ENCODE data around the gene ITGBL1. TPM values are rescaled to one million over a fixed set of nuclear protein-coding genes. Genes with fewer than 3 reads are reported as not detected.

The ITGBL1 gene
- polyA plus RNA-seq, 1 experiment: 73.7 TPM

GRCh38 chr13:101747039-101747438, 294.6 kb downstream of the ITGBL1 start:
- Histone ChIP-seq H3K27me3 (ENCODE audit: control insufficient read depth, insufficient read depth, low read length) (no peaks in the 10 kb centered on the region), H3K36me3 (ENCODE audit: control insufficient read depth, insufficient read depth, low read length) (no peaks in the 10 kb centered on the region), H3K4me3 (ENCODE audit: low read depth, low read length) (no peak overlapping the region)
- POLR2A ChIA-PET: no interaction called here
- TF ChIP-seq CTCF (IDR thresholded peaks at IDR 0.05; ENCODE audit: insufficient read depth, low read depth, low read length): no peak
- CTCF ChIA-PET: no interaction called here
- DNase-seq (ENCODE audit: low read depth): no peak

- H3K36me3 ChIP-seq (ENCODE audit: control insufficient read depth, insufficient read depth, low read length): no peaks in the 10 kb centered on the region
- DNase-seq (ENCODE audit: low read depth): no peak
- CTCF ChIA-PET: no interaction called here
- POLR2A ChIA-PET: no interaction called here
- H3K4me3 ChIP-seq (ENCODE audit: low read depth, low read length): no peak overlapping the region
- TF ChIP-seq CTCF (IDR thresholded peaks at IDR 0.05; ENCODE audit: insufficient read depth, low read depth, low read length): no peak
- H3K27me3 ChIP-seq (ENCODE audit: control insufficient read depth, insufficient read depth, low read length): no peaks in the 10 kb centered on the region
Observed at GRCh38 chr13:101749584-101749983, 297.1 kb downstream of the ITGBL1 start.

- no peaks in the 10 kb centered on the region for H3K27me3 ChIP-seq (ENCODE audit: control insufficient read depth, insufficient read depth, low read length)
Observed at GRCh38 chr13:101751488-101751887, 299.0 kb downstream of the ITGBL1 start.

GRCh38 chr13:101752432-101752831, 300.0 kb downstream of the ITGBL1 start:
- POLR2A ChIA-PET: no interaction called here
- no peaks in the 10 kb centered on the region for H3K27me3 ChIP-seq (ENCODE audit: control insufficient read depth, insufficient read depth, low read length)
- no peak for DNase-seq (ENCODE audit: low read depth)
- no peak overlapping the region for H3K4me3 ChIP-seq (ENCODE audit: low read depth, low read length)
- TF ChIP-seq CTCF (IDR thresholded peaks at IDR 0.05; ENCODE audit: insufficient read depth, low read depth, low read length): no peak
- CTCF ChIA-PET: no interaction called here
- H3K36me3 ChIP-seq (ENCODE audit: control insufficient read depth, insufficient read depth, low read length): no peaks in the 10 kb centered on the region

More at GRCh38 chr13:101751488-101751887, 299.0 kb downstream of the ITGBL1 start:
- TF ChIP-seq CTCF (IDR thresholded peaks at IDR 0.05; ENCODE audit: insufficient read depth, low read depth, low read length): no peak
- H3K36me3 ChIP-seq (ENCODE audit: control insufficient read depth, insufficient read depth, low read length): no peaks in the 10 kb centered on the region
- DNase-seq (ENCODE audit: low read depth): peak; percentile 11
- POLR2A ChIA-PET: no interaction called here
- CTCF ChIA-PET: no interaction called here
- no peak overlapping the region for H3K4me3 ChIP-seq (ENCODE audit: low read depth, low read length)

GRCh38 chr13:101755228-101755887, 302.9 kb downstream of the ITGBL1 start:
- no peak for DNase-seq (ENCODE audit: low read depth)
- ChIA-PET CTCF (interaction anchor here (0.9 to 3.6 kb wide), 2 partner anchors 244 to 610 kb away, joined by 3 to 28 read pairs; no protein-coding TSS in a partner anchor), POLR2A (no interaction called here)

More at GRCh38 chr13:101755228-101755887, 302.9 kb downstream of the ITGBL1 start:
- Histone ChIP-seq H3K36me3 (ENCODE audit: control insufficient read depth, insufficient read depth, low read length) (no peaks in the 10 kb centered on the region), H3K4me3 (ENCODE audit: low read depth, low read length) (no peak overlapping the region), H3K27me3 (ENCODE audit: control insufficient read depth, insufficient read depth, low read length) (peaks cover 2% of the 10 kb centered on the region; the same call in 1 of the 2 replicates)
- TF ChIP-seq CTCF (IDR thresholded peaks at IDR 0.05; ENCODE audit: insufficient read depth, low read depth, low read length): no peak
